Fibroblast of lung (primary cell): ENCODE measurements around the gene CLCF1.

Experiments used
- CTCF ChIP-seq, 2 donors: IDR thresholded peaks in 1 of 2; conservative IDR thresholded peaks in 1 of 2; 1 replicate in 1 of 2; 2 replicates in 1 of 2; pipeline ENCODE4 v1.5.1; 2011 to 2012; ENCODE audit warnings: low read length in 2 of 2, control low read depth in 1 of 2, inconsistent platforms in 1 of 2, low read depth in 1 of 2, mild to moderate bottlenecking in 1 of 2
- EZH2 ChIP-seq: IDR thresholded peaks from 2 replicates; pipeline ENCODE4 v1.5.1; 2012; ENCODE audit warnings: low read length, control low read depth, mild to moderate bottlenecking; ENCODE audit errors: missing control alignments

DNA sequence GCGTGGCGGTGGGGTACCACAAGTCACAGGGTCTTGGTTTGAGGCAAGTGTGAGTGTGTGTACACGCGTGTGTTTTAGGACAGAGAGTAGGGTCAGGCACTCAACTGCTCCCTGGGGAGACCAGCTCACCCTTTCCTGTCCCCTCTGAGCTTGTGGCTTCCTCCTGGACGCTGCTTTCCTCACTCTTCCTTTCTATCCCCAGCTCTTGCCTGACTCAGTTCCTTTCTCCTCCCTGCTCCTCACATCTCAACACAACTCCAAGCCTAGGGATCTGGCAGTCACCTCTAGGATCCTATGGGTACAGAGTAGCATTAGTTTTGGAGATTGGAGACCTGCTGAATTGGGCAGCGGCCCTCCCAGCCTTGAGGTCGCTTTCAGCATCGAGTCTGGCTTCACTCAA lies 4.1 kb downstream of the CLCF1 start:
- TF ChIP-seq CTCF (conservative IDR thresholded peaks at IDR 0.05 in 1 of 2, IDR thresholded peaks at IDR 0.05 in 1 of 2; ENCODE audit: low read depth in 1 of 2, low read length in 2 of 2): no peak
- TF ChIP-seq EZH2: no peak
